GM19035 (cell line): ENCODE results near the gene RPS6KB1.
A peak's percentile ranks its signal among the peaks of the same experiment; 100 is the strongest.
"Not testable (repeated sequence)": the region's sequence is repeated elsewhere in the genome, so short reads cannot be mapped to it uniquely, and the experiment has no call there.

Source experiments
- ATAC-seq: cut with Tn5 transposase; IDR thresholded peaks from one replicate; pipeline ENCODE4 v1.9.1; 2021; ENCODE audit not compliant: unreplicated experiment

The RPS6KB1 gene

GRCh38 chr17:59892924-59893675 lies at the start of gene RPS6KB1, which contains the start of gene TUBD1:
Gene RPS6KB1 (plus strand): TSS chr17:59893121. CDS start chr17:59893185, 64 bp downstream.
Gene TUBD1 (minus strand): TSS chr17:59892943. CDS start chr17:59891002, 1,941 bp downstream.
- ATAC-seq = peak; percentile 86

- no peak for ATAC-seq
Measured at GRCh38 chr17:59844884-59845594, 47.9 kb upstream of the RPS6KB1 start.

GRCh38 chr17:59845595-59846393 lies 47.1 kb upstream of the RPS6KB1 start:
- no peak for ATAC-seq

- ATAC-seq = peak; percentile 41
Measured at GRCh38 chr17:59846394-59847165, 46.3 kb upstream of the RPS6KB1 start.

GRCh38 chr17:59848385-59848668 lies 44.6 kb upstream of the RPS6KB1 start:
- ATAC-seq = no peak

- peak; percentile 46 for ATAC-seq
Measured at GRCh38 chr17:59848778-59849177, 44.1 kb upstream of the RPS6KB1 start.

- not testable (repeated sequence) for ATAC-seq
Measured at GRCh38 chr17:59850311-59850710, 42.6 kb upstream of the RPS6KB1 start.

- ATAC-seq = no peak
Measured at GRCh38 chr17:59851439-59852375, 41.2 kb upstream of the RPS6KB1 start.

GRCh38 chr17:59852847-59853167 lies 40.1 kb upstream of the RPS6KB1 start:
- ATAC-seq = not testable (repeated sequence)

- no peak for ATAC-seq
Measured at GRCh38 chr17:59853168-59853918, 39.6 kb upstream of the RPS6KB1 start.

- not testable (repeated sequence) for ATAC-seq
Measured at GRCh38 chr17:59853919-59854729, 38.8 kb upstream of the RPS6KB1 start.

- no peak for ATAC-seq
Measured at GRCh38 chr17:59856859-59857794, 35.8 kb upstream of the RPS6KB1 start.

GRCh38 chr17:59858167-59858816 lies 34.6 kb upstream of the RPS6KB1 start:
- no peak for ATAC-seq

GRCh38 chr17:59858932-59859331 lies 34.0 kb upstream of the RPS6KB1 start:
- no peak for ATAC-seq

GRCh38 chr17:59859444-59860025 lies 33.4 kb upstream of the RPS6KB1 start:
- no peak for ATAC-seq

GRCh38 chr17:59863616-59864015 lies 29.3 kb upstream of the RPS6KB1 start:
- no peak for ATAC-seq

- no peak for ATAC-seq
Measured at GRCh38 chr17:59869941-59870218, 23.0 kb upstream of the RPS6KB1 start.
